LNCaP clone FGC (cell line): ENCODE measurements around the gene OR10G7.
A peak's percentile ranks its signal among the peaks of the same experiment; 100 is the strongest.

Experiments
- DNase-seq: peaks from one replicate; pipeline ENCODE4 v3.0.0-alpha.2; 2011; ENCODE audit warnings: low read depth
- H3K4me3 ChIP-seq: 2 replicates; pipeline ENCODE4 v1.5.1; 2011; ENCODE audit warnings: mild to moderate bottlenecking, low read depth, low read length, control low read depth
- TF ChIP-seq, protein P1 (sequence below): IDR thresholded peaks from 2 replicates; pipeline ENCODE4 v1.5.1; 2012; ENCODE audit warnings: mild to moderate bottlenecking; ENCODE audit not compliant: control insufficient read depth, insufficient read depth; ENCODE audit errors: extremely low read depth

Gene OR10G7, protein sequence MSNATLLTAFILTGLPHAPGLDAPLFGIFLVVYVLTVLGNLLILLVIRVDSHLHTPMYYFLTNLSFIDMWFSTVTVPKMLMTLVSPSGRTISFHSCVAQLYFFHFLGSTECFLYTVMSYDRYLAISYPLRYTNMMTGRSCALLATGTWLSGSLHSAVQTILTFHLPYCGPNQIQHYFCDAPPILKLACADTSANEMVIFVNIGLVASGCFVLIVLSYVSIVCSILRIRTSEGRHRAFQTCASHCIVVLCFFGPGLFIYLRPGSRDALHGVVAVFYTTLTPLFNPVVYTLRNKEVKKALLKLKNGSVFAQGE

DNA sequence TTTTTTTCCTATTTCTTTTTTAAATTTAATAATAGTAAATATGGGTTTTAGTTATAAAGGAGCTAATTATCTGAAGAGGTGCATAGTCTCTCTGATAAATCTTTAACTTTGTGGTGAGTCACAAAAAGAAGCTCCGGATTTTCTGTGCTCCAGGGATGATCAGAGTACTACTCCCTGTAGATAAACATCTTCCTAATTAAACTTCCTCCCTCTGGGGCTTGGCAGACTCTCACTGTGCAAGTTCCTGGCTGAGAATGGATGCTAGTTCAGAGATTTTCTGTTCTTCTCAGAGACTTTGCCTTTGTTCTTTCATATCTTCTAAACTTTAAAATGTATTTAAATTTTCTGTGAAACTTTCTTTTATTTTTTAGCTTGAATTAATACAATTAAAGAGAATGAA lies at the start of gene OR10G7:
Gene OR10G7, minus strand, starts transcription at position 72 of the 400 bp plus-strand sequence. CDS start 2,324 bp downstream, outside the sequence.
- TF ChIP-seq, protein P1, sequence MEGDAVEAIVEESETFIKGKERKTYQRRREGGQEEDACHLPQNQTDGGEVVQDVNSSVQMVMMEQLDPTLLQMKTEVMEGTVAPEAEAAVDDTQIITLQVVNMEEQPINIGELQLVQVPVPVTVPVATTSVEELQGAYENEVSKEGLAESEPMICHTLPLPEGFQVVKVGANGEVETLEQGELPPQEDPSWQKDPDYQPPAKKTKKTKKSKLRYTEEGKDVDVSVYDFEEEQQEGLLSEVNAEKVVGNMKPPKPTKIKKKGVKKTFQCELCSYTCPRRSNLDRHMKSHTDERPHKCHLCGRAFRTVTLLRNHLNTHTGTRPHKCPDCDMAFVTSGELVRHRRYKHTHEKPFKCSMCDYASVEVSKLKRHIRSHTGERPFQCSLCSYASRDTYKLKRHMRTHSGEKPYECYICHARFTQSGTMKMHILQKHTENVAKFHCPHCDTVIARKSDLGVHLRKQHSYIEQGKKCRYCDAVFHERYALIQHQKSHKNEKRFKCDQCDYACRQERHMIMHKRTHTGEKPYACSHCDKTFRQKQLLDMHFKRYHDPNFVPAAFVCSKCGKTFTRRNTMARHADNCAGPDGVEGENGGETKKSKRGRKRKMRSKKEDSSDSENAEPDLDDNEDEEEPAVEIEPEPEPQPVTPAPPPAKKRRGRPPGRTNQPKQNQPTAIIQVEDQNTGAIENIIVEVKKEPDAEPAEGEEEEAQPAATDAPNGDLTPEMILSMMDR: no peak
- peak; percentile 39 for DNase-seq
- H3K4me3 ChIP-seq: no peak within 1 kb of the TSS

DNA sequence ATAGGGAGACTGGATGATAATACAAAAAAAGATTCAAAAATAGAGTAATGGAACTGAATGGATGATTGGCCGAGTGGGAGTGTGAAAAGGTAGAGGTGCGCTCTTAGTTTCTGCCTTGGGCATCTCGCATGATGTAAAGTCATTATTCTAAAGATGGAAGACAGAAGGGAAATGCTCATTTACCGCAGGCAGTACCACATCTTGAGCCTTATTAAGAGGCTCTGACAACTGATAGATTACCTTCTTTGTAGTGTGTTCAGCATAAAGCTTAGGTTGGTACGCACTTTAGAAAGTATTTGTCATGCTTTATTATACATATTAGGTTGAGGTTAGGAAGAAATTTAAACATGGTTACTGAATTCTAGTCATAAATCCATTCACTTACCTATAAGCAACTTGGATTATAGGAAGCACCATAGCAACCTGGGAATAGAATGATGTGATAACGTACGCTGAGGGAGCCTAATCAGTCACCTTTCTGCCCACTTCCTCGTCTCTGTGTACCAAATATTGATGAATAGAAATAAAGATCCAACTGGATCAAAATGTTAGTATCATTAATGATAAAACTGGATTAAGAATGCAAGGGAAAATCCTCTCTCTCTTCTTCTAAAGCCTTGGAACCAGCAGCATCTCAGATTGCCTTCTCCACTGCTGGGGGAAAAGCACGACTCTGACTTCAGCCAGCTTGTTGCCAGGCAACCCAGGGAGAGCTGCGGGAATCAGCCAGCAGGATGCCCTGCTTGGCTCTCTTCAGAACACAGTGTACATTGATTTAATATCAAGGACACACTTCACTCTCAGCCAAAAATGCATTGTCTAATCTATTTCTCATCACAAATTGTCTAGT lies 45.1 kb upstream of the OR10G7 start:
- no peak for DNase-seq
- H3K4me3 ChIP-seq: no peak overlapping the region
- TF ChIP-seq, protein P1: no peak

DNA sequence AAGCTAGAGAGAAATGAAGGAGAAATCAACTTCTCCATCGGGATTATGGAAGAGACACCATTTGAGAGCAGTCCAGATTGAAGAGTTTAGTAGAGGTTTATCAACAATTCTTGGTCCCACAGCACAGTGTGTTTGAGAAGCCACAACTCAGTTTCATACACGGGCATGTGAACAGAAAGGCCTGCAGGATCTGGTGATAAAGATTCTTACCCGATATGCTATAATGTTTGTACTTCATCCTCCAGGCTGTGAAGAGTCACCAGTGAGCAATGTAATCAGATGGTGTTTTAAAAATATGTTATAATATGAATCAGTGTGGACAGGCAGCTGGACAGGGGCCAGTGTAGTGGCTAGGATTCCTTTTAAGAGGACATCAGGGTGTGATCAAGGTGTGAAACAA lies 44.5 kb upstream of the OR10G7 start:
- no peak overlapping the region for H3K4me3 ChIP-seq
- DNase-seq: no peak
- TF ChIP-seq, protein P1: no peak

DNA sequence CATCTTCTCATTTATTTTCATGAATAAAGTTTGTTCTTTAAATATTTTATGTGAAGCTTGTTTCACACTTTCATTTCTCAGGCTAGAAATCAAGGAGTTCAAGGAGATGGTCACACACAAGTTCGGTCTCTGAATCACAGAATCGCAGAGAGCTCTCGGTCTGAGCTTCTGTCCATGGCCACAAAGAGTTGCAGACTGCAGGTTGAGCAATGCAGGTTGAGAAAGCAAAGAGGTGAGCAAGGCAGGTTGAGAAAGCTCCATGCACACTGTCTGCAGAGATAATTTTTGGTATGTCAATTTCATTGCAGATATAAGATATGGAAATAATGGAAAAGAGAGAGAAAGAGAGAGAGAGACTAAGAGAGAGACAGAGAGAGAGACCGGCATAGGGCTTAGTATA lies 41.2 kb upstream of the OR10G7 start:
- H3K4me3 ChIP-seq: no peak overlapping the region
- TF ChIP-seq, protein P1: no peak
- DNase-seq: no peak

DNA sequence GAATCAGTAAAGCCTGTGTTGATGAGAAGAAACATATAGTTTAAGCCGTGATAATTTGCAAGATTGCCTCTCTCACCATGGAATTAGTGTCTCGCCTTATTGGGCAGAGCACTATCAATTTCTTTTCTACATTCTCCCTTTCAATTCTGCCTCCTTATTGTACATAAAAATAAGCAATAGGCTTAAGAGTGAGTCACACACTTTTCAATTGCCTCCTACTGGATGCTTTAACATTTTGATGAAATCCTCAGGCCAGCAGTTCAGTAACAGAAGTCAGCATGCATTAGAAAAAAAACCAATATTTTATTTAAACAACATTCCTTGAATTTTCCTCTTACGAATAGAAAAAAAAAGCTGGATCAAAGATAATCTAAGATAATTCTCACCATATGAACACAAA lies 40.4 kb upstream of the OR10G7 start:
- H3K4me3 ChIP-seq: no peak overlapping the region
- TF ChIP-seq, protein P1: no peak
- DNase-seq: no peak

DNA sequence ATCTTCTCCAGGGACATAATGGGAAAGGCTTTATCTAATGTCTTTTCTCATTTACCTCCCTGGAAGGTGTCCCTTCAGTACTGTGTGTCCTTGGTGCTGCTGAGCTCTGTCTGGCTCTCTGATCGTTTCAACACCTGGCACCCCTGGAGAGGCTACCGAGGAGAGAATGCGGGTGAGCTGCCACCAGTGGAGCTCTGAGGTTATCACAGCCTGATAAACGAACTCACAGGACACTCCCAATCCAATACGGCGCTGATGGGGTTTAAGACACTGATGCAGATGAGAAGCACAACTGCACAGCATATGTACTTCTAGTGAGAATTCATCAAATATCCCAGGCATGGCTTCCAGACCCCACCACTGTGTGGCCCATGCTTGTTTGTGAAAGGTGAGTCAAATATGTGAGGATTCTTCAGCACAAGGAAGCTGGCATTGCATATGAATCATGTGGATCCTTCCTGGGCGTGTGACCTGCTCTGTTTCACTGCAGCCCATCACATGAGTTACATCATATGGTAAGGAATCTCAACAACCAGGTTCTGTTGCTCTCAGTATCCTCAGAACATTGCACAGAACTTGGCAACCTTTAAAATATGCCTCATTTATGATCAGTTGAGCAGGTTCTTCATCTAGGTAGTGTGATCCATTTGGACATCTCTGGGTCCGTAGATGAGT lies 39.3 kb upstream of the OR10G7 start:
- TF ChIP-seq, protein P1: no peak
- DNase-seq: peak; percentile 22
- no peak overlapping the region for H3K4me3 ChIP-seq
